ENCODE measurements around the gene CHPF. TPM values are rescaled to one million over a fixed set of nuclear protein-coding genes. Genes with fewer than 3 reads are reported as not detected.

CHPF gene
- total RNA-seq, 2 experiments from 2014 or later = 6.5 to 7.1 TPM

DNA sequence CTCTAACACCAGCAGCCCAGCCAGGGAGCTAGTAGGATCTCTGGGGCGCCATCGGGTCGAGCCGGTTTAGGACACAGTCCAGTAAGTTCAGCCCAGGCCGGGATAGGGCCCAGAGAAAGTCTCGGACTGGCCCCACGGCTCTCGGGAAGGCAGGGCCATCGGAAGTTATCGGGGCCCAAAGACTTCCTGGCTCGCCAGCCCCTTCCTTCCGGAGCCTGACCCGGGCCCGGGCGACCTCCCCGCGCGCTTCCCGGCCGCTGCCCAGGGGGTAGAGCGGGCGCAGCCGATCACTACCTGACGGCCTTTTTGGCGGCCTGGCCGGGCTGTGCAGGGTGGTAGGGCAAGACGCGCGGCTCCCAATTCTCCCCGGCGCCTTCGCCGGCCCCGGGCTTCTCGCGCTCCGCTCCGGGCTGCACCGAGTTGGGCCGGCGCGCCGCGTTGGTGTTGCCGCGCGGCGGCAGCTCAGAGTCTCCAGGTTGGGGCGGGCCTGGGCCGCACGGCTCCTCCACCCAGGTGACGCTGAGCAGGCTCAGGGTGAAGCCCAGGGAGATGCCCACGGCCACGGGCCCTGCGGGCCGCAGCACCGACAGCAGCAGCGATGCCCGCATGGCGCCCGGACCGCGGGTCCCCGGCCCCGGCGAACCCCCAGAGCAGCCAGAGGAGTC, 546 bp downstream of the CHPF start:
- no peak for DNase-seq
- peak overlapping the region in 1 of 2 donors; percentile 54 for H3K27ac ChIP-seq (ENCODE audit: low read depth in 1 of 2, low read length in 2 of 2)
- CTCF ChIA-PET = interaction anchor here (1.2 to 4.5 kb wide), 5 partner anchors 9 to 155 kb away, joined by 4 to 27 read pairs (median 9); partner anchors contain the start of genes DNPEP and GMPPA
- H3K27me3 ChIP-seq (ENCODE audit: control insufficient read depth in 1 of 2, insufficient read depth in 2 of 2, low read length in 2 of 2) = no peaks in the 10 kb centered on the region
- peaks cover 6% of the 10 kb centered on the region for H3K36me3 Mint-ChIP-seq (ENCODE audit: low read depth)
- H3K9me3 Mint-ChIP-seq = no peaks in the 10 kb centered on the region
- H3K4me3 ChIP-seq (ENCODE audit: low read length) = peak overlapping the region; percentile 72
- H3K27ac Mint-ChIP-seq = peak overlapping the region; percentile 75
- H3K4me3 Mint-ChIP-seq = peak overlapping the region; percentile 86
- TF ChIP-seq, protein P1, sequence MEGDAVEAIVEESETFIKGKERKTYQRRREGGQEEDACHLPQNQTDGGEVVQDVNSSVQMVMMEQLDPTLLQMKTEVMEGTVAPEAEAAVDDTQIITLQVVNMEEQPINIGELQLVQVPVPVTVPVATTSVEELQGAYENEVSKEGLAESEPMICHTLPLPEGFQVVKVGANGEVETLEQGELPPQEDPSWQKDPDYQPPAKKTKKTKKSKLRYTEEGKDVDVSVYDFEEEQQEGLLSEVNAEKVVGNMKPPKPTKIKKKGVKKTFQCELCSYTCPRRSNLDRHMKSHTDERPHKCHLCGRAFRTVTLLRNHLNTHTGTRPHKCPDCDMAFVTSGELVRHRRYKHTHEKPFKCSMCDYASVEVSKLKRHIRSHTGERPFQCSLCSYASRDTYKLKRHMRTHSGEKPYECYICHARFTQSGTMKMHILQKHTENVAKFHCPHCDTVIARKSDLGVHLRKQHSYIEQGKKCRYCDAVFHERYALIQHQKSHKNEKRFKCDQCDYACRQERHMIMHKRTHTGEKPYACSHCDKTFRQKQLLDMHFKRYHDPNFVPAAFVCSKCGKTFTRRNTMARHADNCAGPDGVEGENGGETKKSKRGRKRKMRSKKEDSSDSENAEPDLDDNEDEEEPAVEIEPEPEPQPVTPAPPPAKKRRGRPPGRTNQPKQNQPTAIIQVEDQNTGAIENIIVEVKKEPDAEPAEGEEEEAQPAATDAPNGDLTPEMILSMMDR (IDR thresholded peaks at IDR 0.05) = no peak
- H3K4me1 Mint-ChIP-seq (ENCODE audit: low read depth) = peaks cover 22% of the 10 kb centered on the region
- intact Hi-C loops (cut with DNase I, micrococcal nuclease) = loop anchor here (2.0 to 10.0 kb wide), 6 partner anchors 54 to 978 kb away; partner anchors contain the start of genes CNOT9 (in 1 of the 2), DNPEP (in 1 of the 2), STK11IP (in 1 of the 2) and USP37 (in 1 of the 2)
- ATAC-seq (ENCODE audit: poor library complexity) = peak; percentile 50
- no peaks in the 10 kb centered on the region for H3K27me3 Mint-ChIP-seq
- no peaks in the 10 kb centered on the region for H3K36me3 ChIP-seq (ENCODE audit: insufficient read depth, low read length)
- POLR2A ChIA-PET = interaction anchor here (0.9 to 2.5 kb wide), 6 partner anchors 9 to 264 kb away, joined by 3 to 17 read pairs (median 10); partner anchors contain the start of genes DNAJB2, DNPEP, GMPPA and OBSL1
- no peaks in the 10 kb centered on the region for H3K9me3 ChIP-seq (ENCODE audit: control insufficient read depth in 1 of 2, insufficient read depth in 1 of 2, low read length in 2 of 2)
- peaks cover 32% of the 10 kb centered on the region for H3K4me1 ChIP-seq (ENCODE audit: insufficient read depth, low read length)

DNA sequence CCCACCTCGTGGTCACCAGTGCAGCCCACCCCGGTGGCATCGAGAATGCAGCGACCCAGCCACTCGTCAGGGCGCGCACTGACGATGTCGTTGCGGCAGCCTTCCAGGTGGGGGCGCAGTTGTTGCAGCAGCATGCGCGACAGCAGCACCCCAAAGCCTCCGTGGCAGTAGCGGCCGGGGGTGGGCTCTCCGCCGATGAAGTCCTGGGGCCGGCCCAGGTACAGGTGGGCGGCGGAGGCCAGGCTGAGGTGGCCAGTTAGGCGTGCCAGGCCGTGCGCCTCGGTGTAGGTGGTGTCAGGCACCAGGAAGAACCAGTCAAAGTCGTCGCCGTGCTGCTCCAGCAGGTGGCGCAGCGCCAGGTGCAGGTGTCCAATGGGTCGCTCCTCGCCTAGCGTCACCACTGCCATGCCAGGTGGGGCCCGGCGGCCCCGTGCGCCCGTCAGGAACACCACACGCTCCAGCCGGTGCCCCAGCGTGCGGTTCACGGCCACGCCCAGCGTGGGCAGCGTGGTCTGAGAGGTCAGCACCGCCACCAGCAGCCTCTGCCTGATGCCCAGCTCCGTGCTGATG, 1.9 kb downstream of the CHPF start:
- H3K27ac ChIP-seq (ENCODE audit: low read depth in 1 of 2, low read length in 2 of 2) = no peak overlapping the region
- H3K4me1 Mint-ChIP-seq (ENCODE audit: low read depth) = peaks cover 22% of the 10 kb centered on the region
- peaks cover 32% of the 10 kb centered on the region for H3K4me1 ChIP-seq (ENCODE audit: insufficient read depth, low read length)
- no peaks in the 10 kb centered on the region for H3K27me3 ChIP-seq (ENCODE audit: control insufficient read depth in 1 of 2, insufficient read depth in 2 of 2, low read length in 2 of 2)
- DNase-seq (peak; percentile 73 to 93 (median 84)), ATAC-seq (ENCODE audit: poor library complexity) (peak; percentile 51)
- peaks cover 6% of the 10 kb centered on the region for H3K36me3 Mint-ChIP-seq (ENCODE audit: low read depth)
- CTCF ChIA-PET = interaction anchor here (0.7 to 4.5 kb wide), 10 partner anchors 10 to 138 kb away, joined by 3 to 27 read pairs (median 6); partner anchors contain the start of gene GMPPA
- TF ChIP-seq, protein P1 (IDR thresholded peaks at IDR 0.05) = peak; percentile 100
- peak overlapping the region; percentile 86 for H3K4me3 Mint-ChIP-seq
- H3K36me3 ChIP-seq (ENCODE audit: insufficient read depth, low read length) = no peaks in the 10 kb centered on the region
- no peak overlapping the region for H3K27ac Mint-ChIP-seq
- POLR2A ChIA-PET = interaction anchor here (0.6 to 0.7 kb wide), 2 partner anchors 19 to 1821 kb away, joined by 3 read pairs; no protein-coding TSS in a partner anchor
- no peaks in the 10 kb centered on the region for H3K9me3 Mint-ChIP-seq
- intact Hi-C loops (cut with DNase I, micrococcal nuclease) = loop anchor here (1.0 to 10.0 kb wide), 11 partner anchors 11 to 977 kb away; partner anchors contain the start of genes CNOT9 (in 1 of the 2), DNPEP (in 1 of the 2), STK11IP (in 1 of the 2) and USP37 (in 1 of the 2)
- H3K27me3 Mint-ChIP-seq = no peaks in the 10 kb centered on the region
- peak overlapping the region; percentile 56 for H3K4me3 ChIP-seq (ENCODE audit: low read length)
- H3K9me3 ChIP-seq (ENCODE audit: control insufficient read depth in 1 of 2, insufficient read depth in 1 of 2, low read length in 2 of 2) = no peaks in the 10 kb centered on the region

DNA sequence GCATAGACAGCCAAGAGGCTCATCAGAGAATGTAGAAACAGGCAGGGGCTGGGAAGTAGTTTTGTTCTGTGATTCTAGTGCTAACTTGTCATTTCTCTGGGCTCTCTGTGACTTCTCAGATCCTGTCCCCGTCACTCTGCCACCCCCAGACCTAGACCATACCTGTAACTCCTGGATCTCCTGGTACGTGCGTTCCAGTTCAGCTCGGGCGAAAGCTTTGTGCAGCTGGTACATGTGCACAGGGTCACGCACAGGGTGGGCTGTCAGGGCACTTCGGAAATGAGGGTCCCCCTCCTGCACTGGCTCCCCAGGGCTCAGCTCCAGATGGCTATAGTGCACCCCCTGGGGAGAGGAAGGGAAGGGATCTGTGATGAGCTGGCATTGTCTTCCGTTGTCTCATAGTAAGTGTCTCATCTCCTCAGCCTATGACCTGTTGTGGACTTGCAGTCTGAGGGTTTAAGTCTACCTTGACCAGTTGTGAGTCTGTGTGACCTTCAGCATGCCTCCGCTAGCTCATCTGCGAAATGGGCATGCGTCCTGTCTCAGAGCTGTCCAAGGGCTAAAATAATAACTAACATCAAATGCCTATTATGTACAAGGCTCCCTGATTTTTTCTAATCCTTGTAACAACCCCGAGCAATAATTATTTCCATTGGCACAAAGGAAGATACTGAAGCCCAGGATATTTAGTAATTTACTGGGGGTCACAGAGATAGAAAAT, 2.7 kb downstream of the CHPF start:
- DNase-seq (no peak), ATAC-seq (ENCODE audit: poor library complexity) (no peak)
- Histone ChIP-seq H3K9me3 (ENCODE audit: control insufficient read depth in 1 of 2, insufficient read depth in 1 of 2, low read length in 2 of 2) (no peaks in the 10 kb centered on the region), H3K4me3 (ENCODE audit: low read length) (no peak overlapping the region), H3K36me3 (ENCODE audit: insufficient read depth, low read length) (no peaks in the 10 kb centered on the region), H3K27me3 (ENCODE audit: control insufficient read depth in 1 of 2, insufficient read depth in 2 of 2, low read length in 2 of 2) (no peaks in the 10 kb centered on the region), H3K4me1 (ENCODE audit: insufficient read depth, low read length) (peaks cover 32% of the 10 kb centered on the region), H3K27ac (ENCODE audit: low read depth in 1 of 2, low read length in 2 of 2) (no peak overlapping the region)
- H3K27me3 Mint-ChIP-seq = peaks cover 3% of the 10 kb centered on the region
- ChIA-PET POLR2A (interaction anchor here (0.7 kb wide), 1 partner anchor 19 kb away, joined by 3 read pairs; no protein-coding TSS in a partner anchor), CTCF (interaction anchor here (0.7 to 4.5 kb wide), 8 partner anchors 11 to 152 kb away, joined by 3 to 27 read pairs (median 3); no protein-coding TSS in a partner anchor)
- TF ChIP-seq, protein P1 (IDR thresholded peaks at IDR 0.05) = no peak
- no peaks in the 10 kb centered on the region for H3K9me3 Mint-ChIP-seq
- intact Hi-C loops (cut with DNase I, micrococcal nuclease) = loop anchor here (1.0 to 10.0 kb wide), 10 partner anchors 11 to 976 kb away; partner anchors contain the start of genes CNOT9 (in 1 of the 2), DNPEP (in 1 of the 2), USP37 (in 1 of the 2) and ZFAND2B (in 1 of the 2)
- H3K4me1 Mint-ChIP-seq (ENCODE audit: low read depth) = peaks cover 22% of the 10 kb centered on the region
- H3K36me3 Mint-ChIP-seq (ENCODE audit: low read depth) = peaks cover 6% of the 10 kb centered on the region
- H3K27ac Mint-ChIP-seq = no peak overlapping the region
- peak overlapping the region; percentile 86 for H3K4me3 Mint-ChIP-seq

Data from CD4-positive, alpha-beta T cell (primary cell).